Measurements from ENCODE around the gene COL15A1.
"Not testable (repeated sequence)": the region's sequence is repeated elsewhere in the genome, so short reads cannot be mapped to it uniquely, and the experiment has no call there.

COL15A1 gene

DNA sequence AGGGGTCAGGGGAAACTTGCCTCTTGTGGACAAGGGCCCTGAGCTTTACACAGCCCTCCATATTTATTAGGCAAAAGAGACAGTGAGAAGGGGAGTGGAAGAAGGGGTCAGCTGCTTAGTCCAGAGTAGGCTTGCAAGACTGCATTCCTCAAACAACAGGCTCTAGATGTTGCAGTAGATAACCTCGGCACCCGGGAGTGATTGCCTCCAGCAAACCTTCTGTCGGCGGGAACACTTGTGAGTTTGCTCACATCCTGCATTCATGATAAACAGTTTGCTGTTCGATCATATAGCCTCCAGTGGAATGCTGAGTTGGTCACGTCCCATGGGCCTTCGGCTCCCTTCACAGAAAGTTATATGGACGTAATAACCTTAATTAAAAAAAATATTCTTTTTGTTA lies 66.7 kb downstream of the COL15A1 start:
- not testable (repeated sequence) for DNase-seq (ENCODE audit: extremely low read depth in 1 of 2, low read depth in 1 of 2)

GRCh38 chr9:99011161-99011709 lies 67.5 kb downstream of the COL15A1 start:
- DNase-seq (ENCODE audit: extremely low read depth in 1 of 2, low read depth in 1 of 2), result no peak

- no peak for DNase-seq (ENCODE audit: extremely low read depth in 1 of 2, low read depth in 1 of 2)
Observed at GRCh38 chr9:99012957-99013512, 69.3 kb downstream of the COL15A1 start.

DNA sequence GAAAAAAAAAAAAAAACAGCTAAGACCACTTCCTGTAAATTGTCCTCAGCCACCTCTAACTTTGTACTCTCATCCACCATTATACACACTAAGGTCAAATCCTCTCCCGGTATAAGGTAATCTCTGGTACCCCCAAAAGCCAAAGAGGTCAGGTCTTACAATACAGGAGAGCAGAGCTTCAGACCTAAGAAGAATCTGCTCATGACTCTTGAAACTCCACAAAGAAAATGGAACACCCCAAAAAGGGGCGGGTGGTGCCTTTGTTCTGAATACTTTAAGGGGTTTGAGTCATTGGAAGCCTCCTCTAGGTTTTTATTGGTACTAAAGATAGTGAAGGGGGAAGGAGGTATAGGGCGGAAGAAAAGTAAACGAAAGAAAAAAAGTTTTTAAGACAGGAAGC lies 69.8 kb downstream of the COL15A1 start:
- no peak for DNase-seq (ENCODE audit: extremely low read depth in 1 of 2, low read depth in 1 of 2)

DNA sequence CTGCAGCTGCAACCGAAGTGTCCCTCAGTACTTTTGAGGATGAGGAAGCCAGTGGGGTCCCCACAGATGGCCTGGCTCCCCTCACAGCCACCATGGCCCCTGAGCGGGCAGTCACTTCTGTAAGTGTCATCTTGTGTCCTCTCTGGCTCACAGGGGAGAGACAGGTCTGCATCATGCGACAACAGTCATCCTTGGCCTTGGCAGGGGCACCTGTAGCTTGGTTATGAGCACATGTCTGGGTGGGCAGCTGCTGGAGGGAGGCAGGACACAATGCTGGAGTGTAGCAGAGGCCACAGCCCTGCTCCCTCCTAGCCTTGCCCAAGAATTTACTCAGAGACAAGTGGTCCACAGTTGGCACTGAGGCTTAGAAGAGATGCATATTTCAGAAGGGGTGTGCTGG lies 71.7 kb downstream of the COL15A1 start:
- DNase-seq (ENCODE audit: extremely low read depth in 1 of 2, low read depth in 1 of 2), result no peak

DNA sequence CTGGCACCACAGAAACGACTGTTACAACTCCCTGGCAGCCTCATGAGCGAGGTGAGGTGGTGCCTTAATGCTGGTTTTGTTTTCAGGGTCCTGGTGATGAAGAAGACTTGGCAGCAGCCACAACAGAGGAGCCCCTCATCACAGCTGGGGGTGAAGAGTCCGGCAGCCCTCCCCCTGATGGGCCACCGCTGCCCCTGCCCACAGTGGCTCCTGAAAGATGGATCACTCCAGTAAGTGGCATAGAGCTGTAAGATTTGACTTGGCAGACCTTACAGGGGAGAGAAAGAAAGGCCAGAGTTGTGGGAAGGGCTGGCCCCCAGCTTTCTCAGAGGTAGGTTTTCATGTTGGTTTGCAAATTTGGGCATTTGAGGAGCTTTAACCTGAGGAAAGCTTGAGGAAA lies 72.2 kb downstream of the COL15A1 start:
- DNase-seq (ENCODE audit: extremely low read depth in 1 of 2, low read depth in 1 of 2), result no peak

GRCh38 chr9:99016681-99017387 lies 73.1 kb downstream of the COL15A1 start:
- no peak for DNase-seq (ENCODE audit: extremely low read depth in 1 of 2, low read depth in 1 of 2)

GRCh38 chr9:99018653-99019052 lies 74.9 kb downstream of the COL15A1 start:
- no peak for DNase-seq (ENCODE audit: extremely low read depth in 1 of 2, low read depth in 1 of 2)

- DNase-seq (ENCODE audit: extremely low read depth in 1 of 2, low read depth in 1 of 2), result no peak
Observed at GRCh38 chr9:99019510-99020331, 76.0 kb downstream of the COL15A1 start.

- DNase-seq (ENCODE audit: extremely low read depth in 1 of 2, low read depth in 1 of 2), result no peak
Observed at GRCh38 chr9:99020786-99021436, 77.2 kb downstream of the COL15A1 start.

DNA sequence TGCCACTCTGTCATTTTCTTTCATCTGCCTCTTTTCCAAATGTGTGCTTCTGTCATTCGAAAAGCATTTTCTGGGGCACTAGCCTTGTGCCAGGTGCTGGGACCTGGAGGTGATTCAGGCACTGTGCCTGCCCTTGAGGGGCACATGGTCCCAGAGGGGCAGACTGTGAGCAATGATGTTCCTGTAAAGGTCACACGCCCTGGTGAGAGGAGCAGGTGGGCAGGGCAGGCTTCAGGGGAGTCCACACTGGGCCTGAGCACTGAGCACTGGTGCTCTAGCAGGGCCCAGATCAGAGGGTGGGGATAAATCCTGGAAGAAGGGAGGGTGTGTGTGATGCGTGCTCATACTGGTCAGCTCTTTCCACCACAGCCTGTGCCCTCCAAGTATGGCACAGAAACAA lies 77.8 kb downstream of the COL15A1 start:
- no peak for DNase-seq (ENCODE audit: extremely low read depth in 1 of 2, low read depth in 1 of 2)

DNA sequence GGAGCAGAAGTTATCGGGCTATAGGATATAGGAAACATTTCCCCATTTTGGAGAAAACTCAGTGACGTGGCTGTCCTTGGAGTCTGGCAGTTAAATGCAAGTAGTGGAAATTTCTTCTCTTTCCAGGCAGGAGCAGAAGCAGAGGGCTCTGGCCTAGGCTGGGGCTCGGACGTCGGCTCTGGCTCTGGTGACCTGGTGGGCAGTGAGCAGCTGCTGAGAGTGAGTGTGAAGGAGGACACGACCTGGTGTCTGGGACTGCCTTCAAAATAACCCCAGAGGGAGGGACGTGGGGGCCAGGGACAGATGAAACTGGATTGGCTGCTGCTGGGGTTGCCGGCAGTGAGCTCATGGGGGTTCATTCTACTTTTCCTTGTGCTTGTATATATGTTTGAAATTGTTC lies 79.5 kb downstream of the COL15A1 start:
- no peak for DNase-seq (ENCODE audit: extremely low read depth in 1 of 2, low read depth in 1 of 2)

DNA sequence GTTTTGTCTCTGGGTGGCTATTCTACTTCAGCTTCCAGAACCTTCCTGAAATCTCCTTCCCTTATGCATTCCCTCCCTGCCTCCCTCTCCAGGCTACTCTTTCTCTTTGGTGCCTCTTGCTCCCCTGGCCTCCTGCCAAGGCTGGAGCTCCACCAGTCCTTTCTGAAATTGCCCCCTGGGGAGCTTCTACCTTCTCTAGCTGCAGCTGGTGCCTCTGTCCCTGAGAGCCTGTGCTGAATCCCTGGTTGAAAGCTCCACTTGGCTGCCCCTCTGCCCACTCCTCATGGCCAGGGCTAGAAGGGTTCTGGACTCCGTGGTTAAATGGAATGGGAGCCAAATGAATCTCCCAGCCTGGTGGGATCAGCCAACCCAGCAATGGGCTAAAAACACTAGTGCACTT lies 80.1 kb downstream of the COL15A1 start:
- no peak for DNase-seq (ENCODE audit: extremely low read depth in 1 of 2, low read depth in 1 of 2)

DNA sequence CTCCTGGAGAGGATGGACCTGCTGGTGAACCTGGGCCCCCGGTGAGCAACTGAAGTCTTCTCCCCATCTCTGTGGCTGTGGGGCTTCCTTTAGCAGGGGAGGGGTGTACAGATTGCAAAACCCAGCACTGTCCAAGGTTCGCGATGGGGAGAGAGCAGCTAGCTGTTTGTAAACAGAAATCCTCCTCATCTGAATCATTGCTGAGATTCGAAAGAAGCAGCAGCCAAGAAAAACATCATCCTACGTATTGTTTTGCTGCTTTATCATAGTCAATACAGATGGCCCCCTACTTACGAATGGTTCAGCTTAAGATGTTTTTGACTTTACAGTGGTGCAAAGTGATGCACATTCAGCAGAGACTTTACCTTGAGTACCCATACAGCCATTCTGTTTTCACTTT lies 81.3 kb downstream of the COL15A1 start:
- no peak for DNase-seq (ENCODE audit: extremely low read depth in 1 of 2, low read depth in 1 of 2)

DNA sequence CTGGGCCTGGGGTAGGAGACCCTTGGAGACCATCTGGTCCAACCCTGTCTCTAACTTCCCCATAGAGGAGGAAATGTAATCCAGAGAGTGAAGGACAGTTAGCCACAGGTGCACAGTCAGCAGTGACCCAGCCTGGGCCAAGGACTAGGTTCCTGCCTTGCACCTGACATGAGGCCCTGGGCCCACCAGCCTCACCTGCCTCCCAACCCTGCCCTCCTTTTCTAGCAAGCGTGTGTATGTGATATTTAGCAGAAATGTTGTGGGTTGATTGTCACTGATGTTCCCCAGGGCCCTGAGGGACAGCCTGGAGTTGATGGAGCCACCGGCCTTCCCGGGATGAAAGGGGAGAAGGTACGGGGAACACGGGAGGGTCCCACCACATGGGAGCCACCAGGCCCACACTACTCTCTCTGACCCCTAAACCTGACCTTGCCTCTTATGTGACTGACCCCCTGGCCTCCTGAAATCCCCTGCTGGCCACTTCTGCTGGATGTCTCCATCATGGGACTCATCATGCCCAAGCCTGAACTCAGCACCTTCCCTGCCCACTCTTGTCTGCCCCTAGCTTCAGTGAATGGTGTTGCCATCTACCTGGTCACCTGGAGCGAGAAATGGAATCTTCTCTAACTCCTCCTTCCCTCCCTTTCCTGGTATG lies 82.0 kb downstream of the COL15A1 start:
- no peak for DNase-seq (ENCODE audit: extremely low read depth in 1 of 2, low read depth in 1 of 2)

GRCh38 chr9:99026271-99026955 lies 82.7 kb downstream of the COL15A1 start:
- DNase-seq (ENCODE audit: extremely low read depth in 1 of 2, low read depth in 1 of 2), result no peak

DNA sequence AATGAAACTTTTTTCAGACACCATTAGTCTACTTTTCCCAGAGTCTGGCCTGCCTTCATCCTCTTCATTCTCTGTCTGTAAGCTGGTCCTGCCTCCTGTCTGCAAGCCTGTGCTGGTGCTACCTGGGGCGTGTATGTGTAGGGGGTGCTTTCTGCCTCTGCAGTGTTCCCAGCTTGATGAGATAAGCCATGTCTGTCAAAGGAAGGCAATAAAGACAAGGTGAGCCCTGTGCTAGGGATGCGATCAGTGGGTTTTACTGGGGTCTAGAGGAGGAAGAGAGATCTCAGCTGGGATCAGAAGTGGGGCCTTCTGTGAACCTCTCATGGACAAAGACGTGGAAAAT lies 83.2 kb downstream of the COL15A1 start:
- DNase-seq (ENCODE audit: extremely low read depth in 1 of 2, low read depth in 1 of 2), result no peak

- no peak for DNase-seq (ENCODE audit: extremely low read depth in 1 of 2, low read depth in 1 of 2)
Observed at GRCh38 chr9:99027443-99027842, 83.7 kb downstream of the COL15A1 start.

DNA sequence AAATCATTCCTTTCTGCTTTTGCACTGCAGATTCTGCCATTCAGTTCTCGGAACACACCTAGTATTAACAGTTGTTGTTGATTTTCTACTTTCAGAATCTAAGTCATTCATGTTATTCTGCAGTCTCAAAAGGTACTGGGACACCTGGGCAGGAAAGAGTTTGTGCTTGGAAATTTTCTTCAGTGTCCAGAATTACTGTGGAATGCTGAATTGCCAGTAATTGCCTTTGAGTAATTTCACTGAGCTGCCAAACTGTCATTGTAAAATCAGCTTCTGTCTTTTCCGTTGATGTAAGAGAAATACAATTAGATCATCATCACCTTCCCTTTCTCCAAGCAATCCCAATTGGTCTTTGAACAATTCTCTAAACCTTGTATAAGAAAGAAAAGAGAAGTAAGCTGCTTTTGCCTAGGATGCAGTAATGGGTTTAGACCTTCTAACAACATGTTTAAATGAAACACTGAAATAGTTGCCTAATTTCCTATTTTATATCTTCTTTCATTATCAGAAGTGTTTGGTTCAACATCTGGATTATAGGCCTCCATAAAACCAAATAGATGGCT lies 85.5 kb downstream of the COL15A1 start:
- no peak for DNase-seq (ENCODE audit: extremely low read depth in 1 of 2, low read depth in 1 of 2)

DNA sequence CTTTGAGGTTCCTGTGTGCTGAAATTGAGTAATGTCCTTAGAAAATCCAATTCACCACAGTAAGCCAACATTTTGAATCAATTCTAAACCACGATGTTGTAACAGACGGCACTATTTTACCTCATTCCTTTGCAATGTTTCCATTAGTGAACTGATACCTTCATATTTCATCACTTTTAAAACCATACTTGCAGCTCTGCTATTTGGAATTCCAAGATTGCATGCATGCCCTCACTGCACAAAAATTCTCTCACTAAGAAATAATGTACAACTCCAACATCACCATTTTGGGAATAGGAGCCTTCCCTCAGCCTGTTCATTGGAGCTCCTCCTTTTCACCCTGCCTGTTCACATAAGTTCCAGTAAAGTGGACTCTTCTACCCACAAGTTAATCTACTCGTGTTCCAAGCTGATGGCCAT lies 86.4 kb downstream of the COL15A1 start:
- DNase-seq (ENCODE audit: extremely low read depth in 1 of 2, low read depth in 1 of 2), result no peak

Measured in stimulated activated CD8-positive, alpha-beta memory T cell treated with anti-CD3 and anti-CD28 coated beads, Interleukin-7, amount 100 ng/mL, for 48 hours (primary cell).